Fibroblast of lung (primary cell): ENCODE results near the gene CLIC5. TPM values are rescaled to one million over a fixed set of nuclear protein-coding genes. Genes with fewer than 3 reads are reported as not detected.

Experiments
- DNase-seq, 2 donors: peaks; one replicate each; pipeline versions ENCODE4 v3.0.0 to v3.0.0-alpha.2; 2010; ENCODE audit warnings: low read depth in 2 of 2
- H2AFZ ChIP-seq: 2 replicates; pipeline ENCODE4 v1.5.1; 2012; ENCODE audit warnings: low read length, control low read depth, inconsistent platforms
- H3K27ac ChIP-seq: 2 replicates; pipeline ENCODE4 v1.5.1; 2011; ENCODE audit warnings: low read length, control low read depth; ENCODE audit not compliant: insufficient read depth
- H3K27me3 ChIP-seq: 2 replicates; pipeline ENCODE4 v1.5.1; 2011; ENCODE audit warnings: mild to moderate bottlenecking, low read length; ENCODE audit not compliant: control insufficient read depth, insufficient read depth
- H3K36me3 ChIP-seq: 2 replicates; pipeline ENCODE4 v1.5.1; 2011; ENCODE audit warnings: low read length; ENCODE audit not compliant: control insufficient read depth, insufficient read depth
- H3K4me1 ChIP-seq: 2 replicates; pipeline ENCODE4 v1.5.1; 2011; ENCODE audit warnings: low read length; ENCODE audit not compliant: control insufficient read depth, insufficient read depth; ENCODE audit errors: extremely low read depth
- H3K4me2 ChIP-seq: 2 replicates; pipeline ENCODE4 v1.5.1; 2011; ENCODE audit warnings: low read length, control low read depth; ENCODE audit not compliant: insufficient read depth; ENCODE audit errors: extremely low read depth
- H3K4me3 ChIP-seq, 4 experiments: fragments of 200-600 bp in 1 of 4; sonication (generic) in 1 of 4; replicated peaks in 1 of 4; 2 replicates each; pipeline ENCODE4 v1.5.1; 2011 to 2016; ENCODE audit warnings: low read length in 4 of 4, low read depth in 3 of 4, mild to moderate bottlenecking in 3 of 4, control low read depth in 2 of 4, inconsistent platforms in 1 of 4, mixed read lengths in 1 of 4; ENCODE audit not compliant: insufficient read depth in 1 of 4; ENCODE audit errors: control extremely low read depth in 1 of 4
- H3K79me2 ChIP-seq: 2 replicates; pipeline ENCODE4 v1.5.1; 2012; ENCODE audit warnings: mild to moderate bottlenecking, low read length, inconsistent platforms; ENCODE audit not compliant: control insufficient read depth, insufficient read depth
- H3K9ac ChIP-seq: 2 replicates; pipeline ENCODE4 v1.5.1; 2011; ENCODE audit warnings: mild to moderate bottlenecking, low read length, control low read depth; ENCODE audit not compliant: insufficient read depth
- H3K9me3 ChIP-seq: 2 replicates; pipeline ENCODE4 v1.5.1; 2012; ENCODE audit warnings: low read depth, low read length; ENCODE audit not compliant: control insufficient read depth, insufficient read depth
- H4K20me1 ChIP-seq: 2 replicates; pipeline ENCODE4 v1.5.1; 2011; ENCODE audit warnings: low read length; ENCODE audit not compliant: control insufficient read depth, insufficient read depth; ENCODE audit errors: extremely low read depth
- CTCF ChIP-seq, 2 donors: IDR thresholded peaks in 1 of 2; conservative IDR thresholded peaks in 1 of 2; 1 replicate in 1 of 2; 2 replicates in 1 of 2; pipeline ENCODE4 v1.5.1; 2011 to 2012; ENCODE audit warnings: low read length in 2 of 2, control low read depth in 1 of 2, inconsistent platforms in 1 of 2, low read depth in 1 of 2, mild to moderate bottlenecking in 1 of 2
- EZH2 ChIP-seq: IDR thresholded peaks from 2 replicates; pipeline ENCODE4 v1.5.1; 2012; ENCODE audit warnings: low read length, control low read depth, mild to moderate bottlenecking; ENCODE audit errors: missing control alignments
- polyA plus RNA-seq, 2 donors: library from polyadenylated mRNA; depleted of rRNA in 1 of 2; stranded (reverse) in 1 of 2; unstranded in 1 of 2; fragments of >200 nt; gene quantifications; 2 replicates each; pipeline ENCODE4 v1.2.1, GENCODE V29; 2011 to 2012; ENCODE audit warnings: missing spikeins in 1 of 2
- total RNA-seq: library from RNA; depleted of rRNA; stranded (reverse); fragments of >200 nt; gene quantifications from 2 replicates; pipeline ENCODE4 v1.2.1, GENCODE V29; 2014

Gene CLIC5
- total and polyA plus RNA-seq, 2 donors (not counting 1 experiment from before 2014, with no cell fraction given) = 0.03 TPM; not detected in 1

- no peaks in the 10 kb centered on the region for H3K4me1 ChIP-seq
- no peak overlapping the region for H3K4me3 ChIP-seq
- no peak overlapping the region for H2AFZ ChIP-seq
- no peaks in the 10 kb centered on the region for H4K20me1 ChIP-seq
- no peak overlapping the region for H3K27ac ChIP-seq
- no peaks in the 10 kb centered on the region for H3K9me3 ChIP-seq
- TF ChIP-seq CTCF (conservative IDR thresholded peaks at IDR 0.05 in 1 of 2, IDR thresholded peaks at IDR 0.05 in 1 of 2; ENCODE audit: low read depth in 1 of 2, low read length in 2 of 2) (no peak), EZH2 (no peak)
- no peak for DNase-seq
- H3K27me3 ChIP-seq = peaks cover 5% of the 10 kb centered on the region
- H3K4me2 ChIP-seq = no peak overlapping the region
- H3K36me3 ChIP-seq = no peaks in the 10 kb centered on the region
- no peak overlapping the region for H3K9ac ChIP-seq
- no peaks in the 10 kb centered on the region for H3K79me2 ChIP-seq
Measured at GRCh38 chr6:46022106-46022948, 6.7 kb upstream of the CLIC5 start.

GRCh38 chr6:46017726-46018125 lies 2.1 kb upstream of the CLIC5 start:
- no peaks in the 10 kb centered on the region for H3K9me3 ChIP-seq
- peaks cover 3% of the 10 kb centered on the region for H3K4me1 ChIP-seq
- DNase-seq = no peak
- no peaks in the 10 kb centered on the region for H3K79me2 ChIP-seq
- H3K4me3 ChIP-seq = no peak overlapping the region
- TF ChIP-seq EZH2 (no peak), CTCF (conservative IDR thresholded peaks at IDR 0.05 in 1 of 2, IDR thresholded peaks at IDR 0.05 in 1 of 2; ENCODE audit: low read depth in 1 of 2, low read length in 2 of 2) (no peak)
- H3K27me3 ChIP-seq = peaks cover 38% of the 10 kb centered on the region
- H2AFZ ChIP-seq = no peak overlapping the region
- H3K27ac ChIP-seq = no peak overlapping the region
- no peaks in the 10 kb centered on the region for H3K36me3 ChIP-seq
- no peak overlapping the region for H3K9ac ChIP-seq
- H4K20me1 ChIP-seq = no peaks in the 10 kb centered on the region
- no peak overlapping the region for H3K4me2 ChIP-seq

- H3K79me2 ChIP-seq = no peaks in the 10 kb centered on the region
- DNase-seq = no peak
- no peak overlapping the region for H2AFZ ChIP-seq
- H3K9ac ChIP-seq = no peak overlapping the region
- no peaks in the 10 kb centered on the region for H3K9me3 ChIP-seq
- H3K4me2 ChIP-seq = no peak overlapping the region
- TF ChIP-seq EZH2 = no peak
- TF ChIP-seq CTCF (conservative IDR thresholded peaks at IDR 0.05 in 1 of 2, IDR thresholded peaks at IDR 0.05 in 1 of 2; ENCODE audit: low read depth in 1 of 2, low read length in 2 of 2) = no peak
- H3K27ac ChIP-seq = no peak overlapping the region
- H3K4me3 ChIP-seq = no peak overlapping the region
- H3K27me3 ChIP-seq = peaks cover 39% of the 10 kb centered on the region
- no peaks in the 10 kb centered on the region for H3K36me3 ChIP-seq
- peaks cover 3% of the 10 kb centered on the region for H3K4me1 ChIP-seq
- no peaks in the 10 kb centered on the region for H4K20me1 ChIP-seq
Measured at GRCh38 chr6:46016063-46016608, 476 bp upstream of the CLIC5 start.
